Type B pancreatic cell (in vitro differentiated cells): ENCODE data around the gene AMPD3. TPM values are rescaled to one million over a fixed set of nuclear protein-coding genes. Genes with fewer than 3 reads are reported as not detected.
A peak's percentile ranks its signal among the peaks of the same experiment; 100 is the strongest.

ENCODE experiments used
- DNase-seq: peaks from one replicate; pipeline ENCODE4 v3.0.0; 2021; ENCODE audit warnings: mixed read lengths; ENCODE audit not compliant: unreplicated experiment; ENCODE audit errors: extremely low spot score
- H3K27ac Mint-ChIP-seq: 2 replicates; pipeline ENCODE4 v1.8.0; 2021; ENCODE audit warnings: mild to moderate bottlenecking, mixed read lengths
- H3K27me3 Mint-ChIP-seq: 2 replicates; pipeline ENCODE4 v1.8.0; 2021; ENCODE audit warnings: mixed read lengths
- H3K36me3 Mint-ChIP-seq: 2 replicates; pipeline ENCODE4 v1.8.0; 2021; ENCODE audit warnings: mixed read lengths
- H3K4me1 Mint-ChIP-seq: one replicate; pipeline ENCODE4 v1.8.0; 2021; ENCODE audit warnings: mixed read lengths; ENCODE audit not compliant: unreplicated experiment
- H3K4me3 Mint-ChIP-seq: 2 replicates; pipeline ENCODE4 v1.8.0; 2021; ENCODE audit warnings: mild to moderate bottlenecking, mixed read lengths
- H3K9me3 Mint-ChIP-seq: 2 replicates; pipeline ENCODE4 v1.8.0; 2021; ENCODE audit warnings: mixed read lengths
- CTCF ChIP-seq: fragments of 200-600 bp; sonication (generic); conservative IDR thresholded peaks from 2 replicates; pipeline ENCODE4 v1.5.0; 2021; ENCODE audit warnings: antibody characterized with exemption, mild to moderate bottlenecking
- total RNA-seq: library from RNA; stranded (reverse); gene quantifications from 2 replicates; pipeline ENCODE4 v1.2.1, GENCODE V29; 2021; ENCODE audit warnings: low replicate concordance

The AMPD3 gene
- total RNA-seq, 1 donor from 2014 or later: 7.0 TPM

- Mint-ChIP-seq H3K4me1 (no peaks in the 10 kb centered on the region), H3K36me3 (no peaks in the 10 kb centered on the region), H3K4me3 (no peak overlapping the region), H3K9me3 (no peaks in the 10 kb centered on the region), H3K27me3 (peaks cover 4% of the 10 kb centered on the region), H3K27ac (no peak overlapping the region)
- no peak for DNase-seq
- no peak for TF ChIP-seq CTCF
Measured at GRCh38 chr11:10443152-10443551, 11.9 kb upstream of the AMPD3 start.

- Mint-ChIP-seq H3K4me3 (no peak overlapping the region), H3K27ac (no peak overlapping the region), H3K27me3 (peaks cover 7% of the 10 kb centered on the region), H3K36me3 (no peaks in the 10 kb centered on the region), H3K4me1 (no peaks in the 10 kb centered on the region), H3K9me3 (no peaks in the 10 kb centered on the region)
- TF ChIP-seq CTCF: no peak
- no peak for DNase-seq
Measured at GRCh38 chr11:10443721-10444235, 11.3 kb upstream of the AMPD3 start.

- no peak for TF ChIP-seq CTCF
- no peaks in the 10 kb centered on the region for H3K9me3 Mint-ChIP-seq
- H3K36me3 Mint-ChIP-seq: no peaks in the 10 kb centered on the region
- H3K27me3 Mint-ChIP-seq: peaks cover 14% of the 10 kb centered on the region
- no peaks in the 10 kb centered on the region for H3K4me1 Mint-ChIP-seq
- DNase-seq: no peak
- H3K27ac Mint-ChIP-seq: no peak overlapping the region
- H3K4me3 Mint-ChIP-seq: no peak overlapping the region
Measured at GRCh38 chr11:10444725-10445315, 10.2 kb upstream of the AMPD3 start.

- H3K9me3 Mint-ChIP-seq: no peaks in the 10 kb centered on the region
- DNase-seq: no peak
- H3K36me3 Mint-ChIP-seq: no peaks in the 10 kb centered on the region
- peaks cover 5% of the 10 kb centered on the region for H3K4me1 Mint-ChIP-seq
- no peak overlapping the region for H3K4me3 Mint-ChIP-seq
- H3K27ac Mint-ChIP-seq: no peak overlapping the region
- TF ChIP-seq CTCF: no peak
- peaks cover 32% of the 10 kb centered on the region for H3K27me3 Mint-ChIP-seq
Measured at GRCh38 chr11:10447445-10447844, 7.6 kb upstream of the AMPD3 start.

GRCh38 chr11:10450462-10451425 is 4.3 kb upstream of the AMPD3 start:
- no peaks in the 10 kb centered on the region for H3K36me3 Mint-ChIP-seq
- H3K4me3 Mint-ChIP-seq: peak overlapping the region; percentile 91
- DNase-seq: no peak
- H3K27me3 Mint-ChIP-seq: peaks cover 35% of the 10 kb centered on the region
- H3K9me3 Mint-ChIP-seq: no peaks in the 10 kb centered on the region
- peak; percentile 80 for TF ChIP-seq CTCF
- H3K4me1 Mint-ChIP-seq: peaks cover 21% of the 10 kb centered on the region
- peak overlapping the region; percentile 72 for H3K27ac Mint-ChIP-seq
